Kidney (tissue), 14 donors: ENCODE data around the gene PLA2G4B. TPM values are rescaled to one million over a fixed set of nuclear protein-coding genes. Genes with fewer than 3 reads are reported as not detected.

Source experiments
- DNase-seq, 5 donors: peaks; one replicate each; pipeline ENCODE4 v3.0.0-alpha.2; 2013 to 2020
- FAIRE-seq: peaks from 2 replicates; lab custom pipeline; 2012; peaks lifted over from hg19 to GRCh38; lab: Jason Lieb, UNC
- H3K27ac ChIP-seq, 2 donors: one replicate each; pipeline ENCODE4 v1.7.0; 2013; ENCODE audit warnings: low read depth in 2 of 2, low read length in 2 of 2, inconsistent platforms in 1 of 2
- H3K27me3 ChIP-seq: one replicate; pipeline ENCODE4 v1.7.1; 2013; ENCODE audit warnings: low read length, inconsistent platforms; ENCODE audit not compliant: control insufficient read depth, insufficient read depth
- H3K36me3 ChIP-seq, 3 donors: one replicate each; pipeline versions ENCODE4 v1.7.0 to v1.7.1; 2013; ENCODE audit warnings: low read length in 3 of 3, control low read depth in 1 of 3, inconsistent platforms in 1 of 3; ENCODE audit not compliant: insufficient read depth in 3 of 3, control insufficient read depth in 2 of 3
- H3K4me1 ChIP-seq, 3 donors: one replicate each; pipeline versions ENCODE4 v1.7.0 to v1.7.1; 2013; ENCODE audit warnings: low read length in 3 of 3, inconsistent platforms in 1 of 3, low read depth in 1 of 3; ENCODE audit not compliant: control insufficient read depth in 2 of 3, insufficient read depth in 2 of 3
- H3K4me3 ChIP-seq, 3 donors: one replicate each; pipeline versions ENCODE4 v1.7.0 to v1.8.1; 2013; ENCODE audit warnings: low read length in 3 of 3, control low read depth in 1 of 3, inconsistent platforms in 1 of 3
- H3K9ac ChIP-seq, 3 donors: one replicate each; pipeline versions ENCODE4 v1.7.0 to v1.7.1; 2013; ENCODE audit warnings: low read length in 3 of 3, control low read depth in 1 of 3, inconsistent platforms in 1 of 3
- H3K9me3 ChIP-seq, 3 donors: one replicate each; pipeline versions ENCODE4 v1.7.0 to v1.7.1; 2013; ENCODE audit warnings: low read length in 3 of 3, control low read depth in 1 of 3, inconsistent platforms in 1 of 3; ENCODE audit not compliant: control insufficient read depth in 2 of 3, insufficient read depth in 1 of 3
- CTCF ChIP-seq: IDR thresholded peaks from 3 replicates; pipeline ENCODE4 v1.5.1; 2012; ENCODE audit warnings: mild to moderate bottlenecking, moderate library complexity, borderline replicate concordance; ENCODE audit not compliant: insufficient read depth; ENCODE audit errors: extremely low read depth
- intact Hi-C: fragments of 100-400 bp; cut with DNase I; formaldehyde crosslinking; loops from one replicate; pipeline ENCODE4 v1.11.1; 2022
- polyA plus RNA-seq: library from polyadenylated mRNA; stranded (reverse); fragments of 350-450 nt; fragmentation: Illumina TruSeq; extraction: RNeasy Lipid Tissue Mini Kit (QIAGEN cat#74804); gene quantifications from one replicate; pipeline ENCODE4 v1.2.3, GENCODE V29; 2014; ENCODE audit warnings: low read depth, low replicate concordance; ENCODE audit not compliant: insufficient read depth
- total RNA-seq: library from RNA; stranded (reverse); fragmentation: NEBNext Ultra II Directional; extraction: Animal tissue kit (Norgen Biotek cat#: 25700); gene quantifications from one replicate; pipeline ENCODE4 v1.2.1, GENCODE V29; 2021
- donor health status: control.
- donor health status: control.
- donor health status: control.
- donor health status: control.
- donor health status: control.
- donor health status: DM: yes; HTN: yes; CAD: no.
- donor health status: Normal renal cell carcinoma (clear cell type).

The PLA2G4B gene
- total and polyA plus RNA-seq, 2 donors from 2014 or later = 4.8 to 8.3 TPM

GRCh38 chr15:41887161-41887560 is 48.5 kb downstream of the PLA2G4B start:
- Histone ChIP-seq H3K9ac (no peak overlapping the region), H3K4me3 (no peak overlapping the region), H3K36me3 (no peaks in the 10 kb centered on the region), H3K9me3 (no peaks in the 10 kb centered on the region), H3K27me3 (no peaks in the 10 kb centered on the region), H3K27ac (no peak overlapping the region), H3K4me1 (peaks cover 0 to 11% (median 6%) of the 10 kb centered on the region in 3 donors)
- DNase-seq = no peak
- TF ChIP-seq CTCF = no peak
- intact Hi-C loops = no loop called here
- FAIRE-seq = no peak

- Histone ChIP-seq H3K9ac (no peak overlapping the region), H3K4me1 (peaks cover 0 to 13% (median 4%) of the 10 kb centered on the region in 3 donors), H3K36me3 (no peaks in the 10 kb centered on the region), H3K9me3 (no peaks in the 10 kb centered on the region), H3K27me3 (no peaks in the 10 kb centered on the region), H3K4me3 (no peak overlapping the region), H3K27ac (no peak overlapping the region)
- FAIRE-seq = no peak
- DNase-seq = peak in 1 of 5 donors; percentile 54
- no peak for TF ChIP-seq CTCF
- intact Hi-C loops = no loop called here
These were observed 49.2 kb downstream of the PLA2G4B start for GRCh38 chr15:41887893-41888292.

GRCh38 chr15:41888662-41889253 is 50.1 kb downstream of the PLA2G4B start:
- Histone ChIP-seq H3K4me3 (no peak overlapping the region), H3K36me3 (no peaks in the 10 kb centered on the region), H3K27me3 (no peaks in the 10 kb centered on the region), H3K27ac (no peak overlapping the region), H3K9ac (no peak overlapping the region), H3K4me1 (peaks cover 0 to 17% (median 12%) of the 10 kb centered on the region in 3 donors), H3K9me3 (no peaks in the 10 kb centered on the region)
- no peak for FAIRE-seq
- peak in 1 of 5 donors; percentile 59 for DNase-seq
- intact Hi-C loops = no loop called here
- no peak for TF ChIP-seq CTCF
